Keratinocyte (primary cell): ENCODE results near the gene ABCC4.

Source experiments
- CTCF ChIP-seq, 3 experiments: IDR thresholded peaks in 1 of 3; conservative IDR thresholded peaks in 1 of 3; optimal IDR thresholded peaks in 1 of 3; 2 replicates in 2 of 3; 3 replicates in 1 of 3; pipeline versions ENCODE3 to v1.5.1; 2011; ENCODE audit warnings: low read length in 3 of 3, mild to moderate bottlenecking in 3 of 3, moderate library complexity in 2 of 3, control low read depth in 1 of 3, inconsistent platforms in 1 of 3; ENCODE audit not compliant: insufficient read depth in 2 of 3; ENCODE audit errors: extremely low read depth in 1 of 3
- EZH2 ChIP-seq: IDR thresholded peaks from one replicate; pipeline ENCODE4 v1.6.1; 2012; ENCODE audit warnings: inconsistent platforms, mild to moderate bottlenecking, low read length, moderate library complexity

DNA sequence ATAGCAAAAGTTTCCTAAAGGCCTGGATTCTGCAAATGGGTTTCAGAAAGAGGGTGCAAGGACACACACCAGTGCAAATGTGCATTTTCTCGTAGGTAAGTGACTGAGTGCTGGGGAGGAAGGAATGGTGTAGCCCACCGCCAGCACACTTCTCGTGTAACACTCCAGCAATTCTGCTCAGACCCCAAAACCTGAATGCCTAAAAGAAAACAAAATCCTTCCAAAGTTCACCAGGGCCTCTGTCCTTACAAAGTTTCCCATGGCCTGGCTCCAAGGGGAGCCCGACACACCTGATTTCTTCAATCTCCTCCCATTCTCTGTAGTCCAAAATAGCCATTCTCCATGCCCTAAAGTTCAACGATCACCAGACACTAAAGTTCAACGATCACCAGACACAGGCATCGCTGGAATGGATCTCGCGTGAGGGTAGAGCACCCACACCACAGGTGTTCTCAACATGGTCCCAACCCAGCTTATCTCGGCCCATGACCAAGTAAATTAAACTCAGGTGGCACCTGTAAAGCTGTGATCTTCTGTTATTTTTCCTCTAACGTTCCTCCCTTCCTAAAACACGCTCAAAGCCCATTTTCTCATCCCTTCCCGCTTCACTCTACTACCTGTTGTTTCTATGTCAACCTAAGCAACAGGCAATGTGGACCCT lies 46.0 kb downstream of the ABCC4 start:
- TF ChIP-seq CTCF (optimal IDR thresholded peaks at IDR 0.05 in 1 of 3, IDR thresholded peaks at IDR 0.05 in 1 of 3, conservative IDR thresholded peaks at IDR 0.05 in 1 of 3; ENCODE audit: extremely low read depth in 1 of 3, insufficient read depth in 2 of 3, low read length in 3 of 3), result no peak
- no peak for TF ChIP-seq EZH2
